H1 (cell line): ENCODE data around the gene RAP2A. TPM values are rescaled to one million over a fixed set of nuclear protein-coding genes. Genes with fewer than 3 reads are reported as not detected.

Source experiments
- CTCF ChIA-PET: fragments of 300-600 bp; sonication (Branson Sonifier 250); formaldehyde crosslinking; loops from one replicate; lab custom pipeline; 2021; ENCODE audit not compliant: partially characterized antibody; lab: Charles Lee
- POLR2A ChIA-PET: fragments of 300-600 bp; sonication (Branson Sonifier 250); formaldehyde crosslinking; loops from one replicate; lab custom pipeline; 2021; ENCODE audit warnings: inconsistent platforms; ENCODE audit not compliant: partially characterized antibody; lab: Charles Lee
- DNase-seq, 2 experiments: peaks; one replicate each; pipeline versions ENCODE4 v3.0.0 to v3.0.0-alpha.2; 2010 to 2022; ENCODE audit warnings: low spot score in 2 of 2, low read depth in 1 of 2, mixed read lengths in 1 of 2
- FAIRE-seq: peaks from 2 replicates; lab custom pipeline; 2011; peaks lifted over from hg19 to GRCh38; lab: Jason Lieb, UNC
- H2AFZ ChIP-seq: 2 replicates; pipeline ENCODE4 v1.8.1; 2012; ENCODE audit warnings: low read length, inconsistent platforms
- H2AK5ac ChIP-seq: 2 replicates; pipeline ENCODE4 v1.6.1; 2013; ENCODE audit warnings: low read depth, low read length
- H2BK120ac ChIP-seq: replicated peaks from 2 replicates; pipeline ENCODE3; 2013; ENCODE audit warnings: low read depth, low read length, inconsistent platforms
- H2BK12ac ChIP-seq: 2 replicates; pipeline ENCODE4 v1.6.1; 2013; ENCODE audit warnings: low read depth, low read length
- H2BK15ac ChIP-seq: 2 replicates; pipeline ENCODE4 v1.6.1; 2013; ENCODE audit warnings: low read length
- H2BK20ac ChIP-seq: 2 replicates; pipeline ENCODE4 v1.6.1; 2013; ENCODE audit warnings: low read length
- H2BK5ac ChIP-seq: 2 replicates; pipeline ENCODE4 v1.6.1; 2013; ENCODE audit warnings: low read depth, low read length
- H3K14ac ChIP-seq: 2 replicates; pipeline ENCODE4 v1.6.1; 2013; ENCODE audit warnings: inconsistent platforms; ENCODE audit not compliant: insufficient read length
- H3K18ac ChIP-seq: 2 replicates; pipeline ENCODE4 v1.6.1; 2013; ENCODE audit warnings: low read length; ENCODE audit errors: extremely low read depth
- H3K23ac ChIP-seq: 2 replicates; pipeline ENCODE4 v1.6.1; 2013; ENCODE audit warnings: inconsistent platforms; ENCODE audit not compliant: insufficient read length
- H3K23me2 ChIP-seq: 2 replicates; pipeline ENCODE4 v1.6.1; 2013; ENCODE audit warnings: low read depth, low read length
- H3K27ac ChIP-seq: 2 replicates; pipeline ENCODE4 v1.6.1; 2011; ENCODE audit warnings: low read depth, low read length, inconsistent platforms
- H3K27me3 ChIP-seq, 4 experiments: replicated peaks in 1 of 4; 1 replicate in 1 of 4; 2 replicates in 3 of 4; pipeline versions ENCODE4 v1.6.1 to v1.8.1; 2011 to 2013; ENCODE audit warnings: low read length in 3 of 4, mild to moderate bottlenecking in 3 of 4, inconsistent platforms in 2 of 4, mixed read lengths in 2 of 4, moderate library complexity in 1 of 4; ENCODE audit not compliant: control insufficient read depth in 3 of 4, insufficient read depth in 3 of 4; ENCODE audit errors: extremely low read depth in 1 of 4
- H3K36me3 ChIP-seq, 4 experiments: 2 replicates each; pipeline versions ENCODE4 v1.6.1 to v1.8.1; 2011 to 2013; ENCODE audit warnings: mild to moderate bottlenecking in 4 of 4, low read length in 3 of 4, moderate library complexity in 2 of 4, control low read depth in 1 of 4, inconsistent platforms in 1 of 4; ENCODE audit not compliant: insufficient read depth in 4 of 4, control insufficient read depth in 2 of 4
- H3K4ac ChIP-seq: replicated peaks from 2 replicates; pipeline ENCODE3; 2013; ENCODE audit warnings: low read length, low read depth, mixed read lengths, inconsistent platforms; ENCODE audit not compliant: insufficient read length
- H3K4me1 ChIP-seq, 4 experiments: replicated peaks in 1 of 4; 1 replicate in 1 of 4; 2 replicates in 3 of 4; pipeline versions ENCODE4 v1.6.1 to v1.8.1; 2011 to 2013; ENCODE audit warnings: low read length in 3 of 4, inconsistent platforms in 2 of 4, mixed read lengths in 1 of 4; ENCODE audit not compliant: insufficient read depth in 4 of 4, control insufficient read depth in 3 of 4
- H3K4me2 ChIP-seq, 2 experiments: 2 replicates each; pipeline versions ENCODE4 v1.6.1 to v1.8.1; 2011 to 2013; ENCODE audit warnings: low read depth in 2 of 2, low read length in 2 of 2, control low read depth in 1 of 2, inconsistent platforms in 1 of 2, mild to moderate bottlenecking in 1 of 2; ENCODE audit not compliant: insufficient read depth in 1 of 2
- H3K4me3 ChIP-seq, 4 experiments: fragments of 200-600, 300-600 bp in 1 of 4; sonication (generic), shearing (Covaris generic), sonication (Bioruptor Twin) in 1 of 4; 2 replicates each; pipeline versions ENCODE4 v1.5.1 to v1.8.1; 2011 to 2016; ENCODE audit warnings: low read length in 4 of 4, low read depth in 3 of 4, control low read depth in 2 of 4, inconsistent platforms in 2 of 4, mild to moderate bottlenecking in 2 of 4, mixed read lengths in 1 of 4, moderate library complexity in 1 of 4; ENCODE audit not compliant: insufficient read depth in 2 of 4; ENCODE audit errors: extremely low read depth in 1 of 4
- H3K56ac ChIP-seq: replicated peaks from 2 replicates; pipeline ENCODE3; 2013; ENCODE audit warnings: low read depth, mild to moderate bottlenecking, mixed read lengths, low read length, inconsistent platforms; ENCODE audit not compliant: insufficient read length
- H3K79me1 ChIP-seq: 2 replicates; pipeline ENCODE4 v1.6.1; 2013; ENCODE audit warnings: low read depth, low read length, control low read depth
- H3K79me2 ChIP-seq, 2 experiments: 2 replicates each; pipeline versions ENCODE4 v1.6.1 to v1.8.1; 2012 to 2013; ENCODE audit warnings: low read length in 2 of 2, mild to moderate bottlenecking in 2 of 2, inconsistent platforms in 1 of 2; ENCODE audit not compliant: insufficient read depth in 2 of 2, control insufficient read depth in 1 of 2
- H3K9ac ChIP-seq, 4 experiments: replicated peaks in 1 of 4; 1 replicate in 1 of 4; 2 replicates in 3 of 4; pipeline versions ENCODE4 v1.6.1 to v1.8.1; 2011 to 2013; ENCODE audit warnings: low read depth in 3 of 4, low read length in 3 of 4, control low read depth in 2 of 4, mild to moderate bottlenecking in 2 of 4, moderate library complexity in 2 of 4, inconsistent platforms in 1 of 4; ENCODE audit errors: extremely low read depth in 1 of 4
- H3K9me3 ChIP-seq, 2 experiments: 2 replicates each; pipeline versions ENCODE4 v1.6.1 to v1.8.1; 2012 to 2013; ENCODE audit warnings: mild to moderate bottlenecking in 2 of 2, moderate library complexity in 2 of 2, control low read depth in 1 of 2, inconsistent platforms in 1 of 2, low read depth in 1 of 2, low read length in 1 of 2, mixed read lengths in 1 of 2; ENCODE audit not compliant: insufficient read depth in 2 of 2
- H4K20me1 ChIP-seq, 2 experiments: replicated peaks in 1 of 2; 2 replicates each; pipeline versions ENCODE3 to v1.8.1; 2011 to 2013; ENCODE audit warnings: inconsistent platforms in 2 of 2, low read length in 2 of 2, mild to moderate bottlenecking in 1 of 2; ENCODE audit not compliant: insufficient read depth in 2 of 2, control insufficient read depth in 1 of 2
- H4K5ac ChIP-seq: 2 replicates; pipeline ENCODE4 v1.6.1; 2013; ENCODE audit warnings: low read length, low read depth, mixed read lengths, inconsistent platforms; ENCODE audit not compliant: insufficient read length
- H4K8ac ChIP-seq: 2 replicates; pipeline ENCODE4 v1.8.0; 2013; ENCODE audit warnings: mild to moderate bottlenecking, moderate library complexity, low read length, inconsistent platforms; ENCODE audit not compliant: insufficient read depth; ENCODE audit errors: extremely low read depth
- H4K91ac ChIP-seq: replicated peaks from 2 replicates; pipeline ENCODE3; 2013; ENCODE audit warnings: low read length, mixed read lengths, inconsistent platforms; ENCODE audit not compliant: insufficient read length
- CREB1 ChIP-seq: IDR thresholded peaks from 2 replicates; pipeline ENCODE4 v1.6.1; 2012; ENCODE audit warnings: inconsistent platforms
- EZH2 ChIP-seq: fragments of 200-600 bp; sonication (generic); IDR thresholded peaks from 2 replicates; pipeline ENCODE4 v1.7.1; 2012; ENCODE audit warnings: low read depth, mild to moderate bottlenecking, moderate library complexity, low read length, inconsistent platforms; ENCODE audit not compliant: severe bottlenecking
- SP1 ChIP-seq: IDR thresholded peaks from 2 replicates; pipeline ENCODE4 v1.6.1; 2011; ENCODE audit warnings: low read depth, low read length
- WGBS, 2 experiments: shearing (Covaris generic) in 1 of 2; methylation state at CpG; one replicate each; pipeline versions ENCODE4 v1.1.6 to v1.1.7; 2013 to 2015; ENCODE audit warnings: low lambda C conversion rate in 2 of 2, mixed read lengths in 2 of 2, inconsistent platforms in 1 of 2, low coverage in 1 of 2, missing lambda C conversion rate in 1 of 2; ENCODE audit not compliant: insufficient replicate concordance in 2 of 2, insufficient coverage in 1 of 2, insufficient read length in 1 of 2; ENCODE audit errors: extremely low coverage in 1 of 2, missing lambda C conversion rate in 1 of 2; 5-methylcytosine and 5-hydroxymethylcytosine counted together
- polyA plus RNA-seq, 7 experiments: library from polyadenylated mRNA; depleted of rRNA in 3 of 7; stranded (reverse) in 5 of 7; unstranded in 2 of 7; fragments of >200 nt in 5 of 7; fragments of 200-250 nt in 2 of 7; gene quantifications; 1 replicate in 5 of 7; 2 replicates in 1 of 7; 4 replicates in 1 of 7; pipeline versions ENCODE4 v1.2.1 to v1.2.3, GENCODE V29; 2011 to 2013; ENCODE audit warnings: missing spikeins in 2 of 7, mixed read lengths in 2 of 7
- total RNA-seq: library from RNA; stranded (reverse); fragmentation: NEBNext Ultra II Directional; extraction: Animal tissue kit (Norgen Biotek cat#: 25700); gene quantifications from 2 replicates; pipeline ENCODE4 v1.2.1, GENCODE V29; 2021

The RAP2A gene
- total and polyA plus RNA-seq, 2 of the 8 experiments (the other 6 are each of a cell fraction or from before 2014, with no cell fraction given) = 8.4 to 43.4 TPM

DNA sequence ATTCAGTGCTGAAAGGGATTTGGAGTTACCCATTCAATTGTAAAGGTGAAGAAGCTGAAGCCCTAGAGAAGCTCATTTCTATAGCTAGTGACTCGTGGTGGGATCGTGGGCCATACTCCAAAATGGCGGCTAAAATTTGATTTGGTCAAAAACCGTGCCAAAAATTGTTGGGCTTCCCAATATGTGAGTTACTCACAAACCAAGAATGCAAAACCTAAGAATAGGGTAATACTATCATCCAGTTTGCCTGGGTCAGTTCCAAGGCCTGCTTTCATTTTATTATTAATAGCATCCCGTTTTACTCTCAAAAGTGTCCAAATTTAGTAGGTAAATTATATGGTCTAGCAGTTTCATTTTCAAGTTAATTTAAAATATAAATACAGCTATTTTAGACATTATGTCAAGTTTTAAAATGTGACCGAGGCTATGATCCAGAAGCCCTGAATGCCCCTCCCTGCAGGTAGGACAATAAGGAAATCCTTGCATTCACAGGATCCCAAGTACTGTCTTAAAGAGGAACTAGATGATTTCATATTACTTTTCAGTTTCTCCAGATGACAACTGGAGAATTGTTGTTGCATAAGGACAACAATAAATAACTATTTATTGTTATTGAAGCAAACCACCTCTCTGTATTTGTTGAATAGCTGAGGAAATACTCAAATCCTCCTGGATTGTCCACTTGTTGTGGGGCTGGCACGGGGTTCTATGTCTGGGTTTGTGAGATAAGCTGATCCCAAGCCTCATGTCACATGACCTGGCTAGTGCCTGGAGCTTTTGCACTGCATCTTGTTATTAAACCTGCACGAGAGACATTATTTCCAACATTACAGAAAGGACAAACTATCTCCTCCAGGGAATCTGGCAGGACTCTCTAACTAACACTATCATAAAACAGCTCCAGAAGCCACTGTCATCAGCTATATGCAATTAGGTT lies 11.6 kb upstream of the RAP2A start:
- Histone ChIP-seq H2AK5ac (no peak overlapping the region), H3K14ac (no peak overlapping the region), H3K36me3 (no peaks in the 10 kb centered on the region), H3K23ac (no peak overlapping the region), H3K18ac (no peak overlapping the region), H3K27ac (no peak overlapping the region), H3K79me2 (no peaks in the 10 kb centered on the region), H2BK120ac (no peak overlapping the region), H3K4me1 (no peaks in the 10 kb centered on the region), H3K9me3 (no peaks in the 10 kb centered on the region; a peak in 1 of 4 replicates), H3K9ac (no peak overlapping the region), H2AFZ (no peak overlapping the region), H3K4ac (no peak overlapping the region), H4K91ac (no peak overlapping the region), H2BK12ac (no peak overlapping the region), H3K4me3 (no peak overlapping the region), H3K56ac (no peak overlapping the region), H4K8ac (no peak overlapping the region), H2BK15ac (no peak overlapping the region), H2BK20ac (no peak overlapping the region), H3K27me3 (peaks cover 0 to 1% (median 0%) of the 10 kb centered on the region in 4 experiments; a peak in 1 of 7 replicates), H4K20me1 (no peaks in the 10 kb centered on the region), H3K23me2 (no peaks in the 10 kb centered on the region), H2BK5ac (no peak overlapping the region), H3K79me1 (no peaks in the 10 kb centered on the region), H3K4me2 (no peak overlapping the region), H4K5ac (no peak overlapping the region)
- DNase-seq = no peak
- TF ChIP-seq EZH2 (no peak), SP1 (no peak), CREB1 (no peak)
- CTCF ChIA-PET = interaction anchor here (0.6 to 0.8 kb wide), 2 partner anchors 25 to 301 kb away, joined by 3 read pairs; no protein-coding TSS in a partner anchor
- POLR2A ChIA-PET = no interaction called here
- 91% methylated on average over 8 of the region's 8 CpGs; no CpG with 5 or more reads in 1 of the 2 experiments for WGBS, 2 experiments
- FAIRE-seq = no peak
